Neutrophil (primary cell): ENCODE measurements around the gene TMEM184A.
"Not testable (repeated sequence)": the region's sequence is repeated elsewhere in the genome, so short reads cannot be mapped to it uniquely, and the experiment has no call there.

Experiments
- H3K27ac ChIP-seq: fragments of 200-600 bp; sonication (generic); 2 replicates; pipeline ENCODE4 v1.5.1; 2016; ENCODE audit warnings: mild to moderate bottlenecking, moderate library complexity
- H3K27me3 ChIP-seq: fragments of 200-600 bp; sonication (generic); 2 replicates; pipeline ENCODE4 v1.6.0; 2016; ENCODE audit warnings: mild to moderate bottlenecking
- H3K36me3 ChIP-seq: fragments of 200-600 bp; sonication (generic); 2 replicates; pipeline ENCODE4 v1.5.1; 2017
- H3K4me1 ChIP-seq, 2 experiments: fragments of 200-600 bp in 1 of 2; sonication (generic) in 1 of 2; 1 replicate in 1 of 2; 2 replicates in 1 of 2; pipeline versions ENCODE4 v1.5.1 to v1.6.1; 2013 to 2016; ENCODE audit warnings: low read depth in 1 of 2, low read length in 1 of 2, mild to moderate bottlenecking in 1 of 2, moderate library complexity in 1 of 2; ENCODE audit not compliant: control insufficient read depth in 1 of 2, insufficient read depth in 1 of 2
- H3K4me3 ChIP-seq, 2 experiments: fragments of 200-600 bp in 1 of 2; sonication (generic) in 1 of 2; 1 replicate in 1 of 2; 2 replicates in 1 of 2; pipeline ENCODE4 v1.5.1; 2013 to 2016; ENCODE audit warnings: low read depth in 1 of 2, low read length in 1 of 2, mild to moderate bottlenecking in 1 of 2, moderate library complexity in 1 of 2
- H3K9me3 ChIP-seq: fragments of 200-600 bp; sonication (generic); 2 replicates; pipeline ENCODE4 v1.5.1; 2016
- CTCF ChIP-seq: fragments of 200-600 bp; sonication (generic); IDR thresholded peaks from 2 replicates; pipeline ENCODE4 v1.5.1; 2016; ENCODE audit warnings: antibody characterized with exemption

Gene TMEM184A

GRCh38 chr7:1525409-1525808 lies 30.6 kb downstream of the TMEM184A start:
- Histone ChIP-seq H3K36me3 (no peaks in the 10 kb centered on the region), H3K4me1 (peaks cover 11 to 12% of the 10 kb centered on the region in 2 experiments), H3K9me3 (no peaks in the 10 kb centered on the region), H3K4me3 (no peak overlapping the region), H3K27me3 (no peaks in the 10 kb centered on the region), H3K27ac (no peak overlapping the region)
- no peak for TF ChIP-seq CTCF

- Histone ChIP-seq H3K36me3 (no peaks in the 10 kb centered on the region), H3K27me3 (no peaks in the 10 kb centered on the region), H3K4me1 (peaks cover 4 to 8% of the 10 kb centered on the region in 2 experiments), H3K4me3 (no peak overlapping the region), H3K9me3 (no peaks in the 10 kb centered on the region), H3K27ac (no peak overlapping the region)
- no peak for TF ChIP-seq CTCF
Measured at GRCh38 chr7:1523844-1524243, 32.2 kb downstream of the TMEM184A start.

GRCh38 chr7:1523208-1523607 lies 32.8 kb downstream of the TMEM184A start:
- Histone ChIP-seq H3K36me3 (no peaks in the 10 kb centered on the region), H3K4me1 (peaks cover 4 to 8% of the 10 kb centered on the region in 2 experiments), H3K4me3 (no peak overlapping the region), H3K9me3 (no peaks in the 10 kb centered on the region), H3K27ac (no peak overlapping the region), H3K27me3 (no peaks in the 10 kb centered on the region)
- TF ChIP-seq CTCF, result no peak

GRCh38 chr7:1521456-1521855 lies 34.5 kb downstream of the TMEM184A start:
- H3K4me1 ChIP-seq, result peaks cover 2% of the 10 kb centered on the region in 2 experiments
- no peaks in the 10 kb centered on the region for H3K27me3 ChIP-seq
- no peak overlapping the region for H3K4me3 ChIP-seq
- no peak overlapping the region for H3K27ac ChIP-seq
- H3K9me3 ChIP-seq, result no peaks in the 10 kb centered on the region
- no peak for TF ChIP-seq CTCF
- no peaks in the 10 kb centered on the region for H3K36me3 ChIP-seq

GRCh38 chr7:1520539-1521234 lies 35.3 kb downstream of the TMEM184A start:
- Histone ChIP-seq H3K27ac (no peak overlapping the region), H3K36me3 (no peaks in the 10 kb centered on the region), H3K4me1 (no peaks in the 10 kb centered on the region), H3K27me3 (no peaks in the 10 kb centered on the region), H3K4me3 (no peak overlapping the region), H3K9me3 (no peaks in the 10 kb centered on the region)
- no peak for TF ChIP-seq CTCF

GRCh38 chr7:1519322-1519922 lies 36.6 kb downstream of the TMEM184A start:
- H3K36me3 ChIP-seq, H3K9me3 ChIP-seq, H3K4me1 ChIP-seq, H3K4me3 ChIP-seq, H3K27ac ChIP-seq, H3K27me3 ChIP-seq: not testable (repeated sequence)
